ENCODE results near the gene CCDC178.
"Not testable (repeated sequence)": the region's sequence is repeated elsewhere in the genome, so short reads cannot be mapped to it uniquely, and the experiment has no call there.

CCDC178 gene

GRCh38 chr18:33010149-33010548 is 430.4 kb downstream of the CCDC178 start:
- DNase-seq (ENCODE audit: low spot score) = no peak

GRCh38 chr18:32998921-32999320 is 441.6 kb downstream of the CCDC178 start:
- DNase-seq (ENCODE audit: low spot score) = no peak

DNA sequence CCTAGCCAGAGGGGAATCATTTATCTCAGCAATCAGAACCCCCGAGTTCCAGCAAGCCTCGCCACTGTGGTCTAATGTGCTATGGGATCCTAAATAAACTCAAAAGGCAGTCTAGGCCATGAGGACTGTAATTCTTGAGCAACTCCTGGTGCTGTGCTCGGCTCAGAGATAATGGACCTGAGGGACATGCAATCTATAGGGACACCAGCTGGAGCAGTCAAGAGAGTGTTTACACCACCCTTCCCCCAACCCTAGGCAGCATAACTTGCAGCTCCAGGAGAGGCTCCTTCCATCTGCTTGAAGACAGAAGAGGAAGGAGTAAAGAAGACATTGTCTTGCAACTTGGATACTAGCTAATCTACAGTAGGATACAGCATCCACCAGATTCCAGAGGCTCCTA is 442.2 kb downstream of the CCDC178 start:
- DNase-seq (ENCODE audit: low spot score) = no peak

GRCh38 chr18:32983721-32984120 is 456.8 kb downstream of the CCDC178 start:
- DNase-seq (ENCODE audit: low spot score) = no peak

GRCh38 chr18:32980896-32981295 is 459.6 kb downstream of the CCDC178 start:
- DNase-seq (ENCODE audit: low spot score) = no peak

- no peak for DNase-seq (ENCODE audit: low spot score)
Measured at GRCh38 chr18:32975501-32975900, 465.0 kb downstream of the CCDC178 start.

- DNase-seq (ENCODE audit: low spot score) = no peak
Measured at GRCh38 chr18:32975163-32975436, 465.4 kb downstream of the CCDC178 start.

DNA sequence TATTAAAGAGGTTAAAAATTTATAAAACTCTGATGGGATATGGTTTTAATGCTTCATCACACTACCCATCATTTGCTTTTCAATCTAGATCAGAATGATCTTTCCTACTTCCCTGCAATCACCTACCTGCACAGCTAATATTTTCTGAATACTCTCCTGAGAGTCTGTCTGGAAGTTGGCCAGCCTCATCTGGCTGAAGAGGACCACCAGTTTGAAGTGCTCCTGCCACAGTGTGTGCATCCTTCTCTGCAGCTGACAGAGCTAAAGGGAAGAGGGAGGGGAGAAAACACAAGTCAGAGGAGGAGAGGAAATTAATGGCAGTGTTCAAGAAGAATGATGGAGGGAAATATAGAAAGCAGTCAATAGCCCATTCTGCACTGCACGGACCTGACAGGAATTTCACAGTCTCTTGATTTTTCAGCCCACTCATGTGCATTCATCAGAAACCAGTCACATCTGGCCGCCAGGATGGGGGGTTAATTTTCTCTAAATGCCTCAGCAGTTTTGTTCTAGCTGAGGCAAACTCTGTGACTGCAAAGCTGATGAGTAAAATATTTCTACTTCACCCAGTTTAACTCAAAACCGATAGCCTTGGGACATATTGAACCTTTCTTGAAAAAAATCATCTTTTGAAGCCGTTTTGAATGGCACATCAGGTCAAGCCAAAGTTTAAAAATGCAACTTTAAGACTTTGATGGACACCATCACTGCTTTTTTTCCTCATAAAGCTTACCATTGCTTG is 465.9 kb downstream of the CCDC178 start:
- no peak for DNase-seq (ENCODE audit: low spot score)

- no peak for DNase-seq (ENCODE audit: low spot score)
Measured at GRCh38 chr18:32968248-32968647, 472.3 kb downstream of the CCDC178 start.

GRCh38 chr18:32966141-32966540 is 474.4 kb downstream of the CCDC178 start:
- DNase-seq (ENCODE audit: low spot score) = no peak

DNA sequence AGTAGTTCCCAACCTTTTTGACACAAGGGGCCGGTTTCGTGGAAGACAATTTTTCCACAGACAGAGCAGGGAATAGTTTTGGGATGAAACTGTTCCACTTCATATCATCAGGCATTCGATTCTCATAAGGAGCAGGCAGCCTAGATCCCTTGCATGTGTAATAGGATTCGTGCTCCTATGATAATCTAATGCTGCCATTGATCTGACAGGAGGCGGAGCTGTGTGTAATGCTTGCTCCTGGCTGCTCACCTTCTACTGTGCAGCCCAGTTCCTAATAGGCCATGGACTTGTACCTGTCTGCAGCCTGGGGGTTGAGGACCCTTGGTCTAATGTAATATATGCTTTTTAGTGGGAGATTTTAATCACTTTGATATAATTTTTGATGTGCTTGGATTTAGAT is 479.0 kb downstream of the CCDC178 start:
- no peak for DNase-seq (ENCODE audit: low spot score)

DNA sequence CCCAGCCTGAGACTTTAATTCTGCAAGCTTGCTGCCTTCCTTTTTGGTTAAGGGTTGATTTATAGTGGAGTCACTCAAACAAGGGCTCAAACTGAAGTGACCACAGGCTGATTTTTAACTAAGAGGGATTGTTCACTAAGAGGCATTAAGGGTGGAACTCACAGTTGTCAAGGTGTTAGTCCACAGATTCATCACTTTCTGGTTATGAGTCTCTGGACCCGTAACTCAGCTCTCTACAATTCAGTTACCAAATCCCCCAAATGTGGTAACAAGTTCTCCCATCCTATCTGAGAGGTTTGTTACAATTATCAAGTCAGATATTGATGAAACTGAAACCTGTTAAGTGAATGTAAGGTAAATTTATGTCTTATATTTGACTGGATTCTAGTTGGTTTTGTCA is 481.8 kb downstream of the CCDC178 start:
- no peak for DNase-seq (ENCODE audit: low spot score)

DNA sequence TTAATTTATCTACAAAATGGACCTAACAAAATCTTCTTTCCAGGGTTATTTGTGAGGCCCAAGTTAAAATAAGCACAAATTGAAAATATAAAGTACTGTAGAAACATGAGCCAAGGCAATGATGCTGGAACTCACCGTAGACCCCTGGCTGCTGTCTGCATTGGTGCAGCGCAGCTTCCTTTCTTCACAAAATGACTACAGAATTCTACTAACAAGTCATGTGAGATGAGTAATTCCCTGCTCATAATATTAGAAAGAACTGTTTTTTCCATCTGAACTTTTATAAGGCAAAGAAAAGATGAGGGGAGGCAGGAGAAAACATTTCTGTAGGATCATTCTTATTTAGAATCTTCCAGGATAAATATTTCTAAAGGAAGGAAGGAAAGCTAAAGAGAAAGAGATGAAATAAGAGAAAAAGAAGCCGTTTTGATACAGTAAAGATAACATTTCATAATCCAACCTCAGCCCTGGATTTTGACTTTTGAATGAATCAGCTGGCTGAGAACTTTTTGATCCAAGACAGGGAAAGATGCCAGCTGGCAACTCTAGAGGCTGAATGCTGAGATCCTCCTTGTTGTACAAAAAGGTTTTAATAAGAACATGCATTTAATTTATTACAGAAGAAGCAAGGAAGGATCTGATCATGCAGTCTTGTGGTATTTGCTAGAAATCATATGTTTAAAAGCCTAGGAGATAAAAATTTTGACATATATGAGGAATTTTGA is 483.8 kb downstream of the CCDC178 start:
- DNase-seq (ENCODE audit: low spot score) = no peak

- DNase-seq (ENCODE audit: low spot score) = not testable (repeated sequence)
Measured at GRCh38 chr18:32952318-32952717, 488.2 kb downstream of the CCDC178 start.

- DNase-seq (ENCODE audit: low spot score) = no peak
Measured at GRCh38 chr18:32937597-32937996, 502.9 kb downstream of the CCDC178 start.

DNA sequence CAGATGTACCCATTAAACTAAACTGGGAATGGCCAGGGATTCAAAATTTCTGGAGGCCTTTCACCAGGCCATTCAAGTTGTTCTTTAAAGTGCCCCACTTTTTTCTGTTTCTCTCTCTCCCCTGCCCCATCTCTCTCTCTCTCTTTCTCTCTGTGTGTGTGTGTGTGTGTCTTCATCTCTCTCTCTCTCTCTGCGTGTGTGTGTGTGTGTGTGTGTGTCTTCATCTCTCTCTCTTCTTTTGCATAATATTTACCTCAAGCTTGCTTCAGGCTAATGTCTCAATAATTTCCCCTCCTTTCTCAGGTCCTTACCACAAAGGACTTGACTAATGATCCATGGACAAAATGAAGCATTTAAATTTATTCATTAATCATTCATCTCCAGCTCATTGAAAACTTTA is 503.5 kb downstream of the CCDC178 start:
- DNase-seq (ENCODE audit: low spot score) = no peak

DNA sequence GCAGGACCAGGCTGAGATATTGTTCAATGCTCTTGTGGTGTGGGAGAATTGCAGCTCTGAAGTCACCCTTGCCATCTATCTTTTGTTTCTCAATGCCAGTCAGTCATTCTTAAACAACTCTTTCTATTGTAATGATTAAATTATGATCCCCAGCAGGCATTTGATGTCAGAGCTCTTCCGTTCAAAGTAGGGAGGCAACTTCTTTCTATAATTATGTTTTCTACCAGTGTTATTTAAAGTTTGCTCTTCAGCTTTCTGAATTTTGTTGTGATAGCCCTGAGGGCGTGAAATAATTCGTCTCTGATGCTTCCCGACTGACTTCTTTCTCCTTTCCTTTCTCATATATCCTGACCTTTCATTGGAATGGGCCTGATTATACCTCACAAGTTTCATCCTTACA is 506.3 kb downstream of the CCDC178 start:
- no peak for DNase-seq (ENCODE audit: low spot score)

GRCh38 chr18:32930695-32931301 is 509.7 kb downstream of the CCDC178 start:
- DNase-seq (ENCODE audit: low spot score) = peak; percentile 18

DNA sequence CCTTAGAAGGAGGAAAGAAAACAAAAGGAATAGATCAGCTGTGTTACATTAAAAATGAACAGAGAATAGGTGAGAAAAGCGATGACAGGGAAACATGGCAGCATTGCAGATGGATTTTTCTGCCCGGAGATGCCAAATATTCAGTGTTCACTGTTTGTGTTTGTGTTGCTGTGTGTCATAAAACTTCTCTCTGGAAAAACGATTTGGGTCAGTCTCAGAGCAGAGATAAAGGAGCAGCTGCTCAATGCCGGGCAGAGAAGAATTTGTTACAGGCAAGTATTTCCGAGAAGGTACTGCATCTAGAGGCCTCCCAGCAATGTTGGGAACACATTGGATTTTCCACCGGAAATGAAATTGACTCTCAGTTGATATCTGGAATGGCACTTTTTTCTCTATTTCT is 511.3 kb downstream of the CCDC178 start:
- DNase-seq (ENCODE audit: low spot score) = no peak

DNA sequence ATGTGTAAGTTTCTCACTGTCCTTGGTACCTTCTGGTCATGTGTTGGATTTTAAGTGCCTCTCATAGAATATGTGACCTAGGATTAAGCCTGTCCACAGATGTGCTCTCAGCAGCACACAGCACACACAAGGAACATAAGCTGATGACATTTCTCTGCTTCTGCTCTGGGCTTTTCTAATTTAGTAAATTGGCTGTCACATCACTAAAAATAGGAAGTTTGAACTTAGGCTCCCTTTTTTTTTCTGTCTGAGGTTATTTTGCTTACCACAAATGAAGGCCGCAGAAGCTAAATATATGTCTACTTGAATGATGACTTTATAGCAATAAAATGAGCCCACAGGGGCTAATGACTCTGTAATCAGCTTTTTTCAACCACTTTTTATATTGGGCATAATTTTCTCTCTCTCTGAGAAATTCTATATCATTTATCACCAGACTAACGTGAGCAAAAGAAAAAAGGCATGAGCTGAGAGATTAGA is 517.5 kb downstream of the CCDC178 start:
- DNase-seq (ENCODE audit: low spot score) = no peak

DNA sequence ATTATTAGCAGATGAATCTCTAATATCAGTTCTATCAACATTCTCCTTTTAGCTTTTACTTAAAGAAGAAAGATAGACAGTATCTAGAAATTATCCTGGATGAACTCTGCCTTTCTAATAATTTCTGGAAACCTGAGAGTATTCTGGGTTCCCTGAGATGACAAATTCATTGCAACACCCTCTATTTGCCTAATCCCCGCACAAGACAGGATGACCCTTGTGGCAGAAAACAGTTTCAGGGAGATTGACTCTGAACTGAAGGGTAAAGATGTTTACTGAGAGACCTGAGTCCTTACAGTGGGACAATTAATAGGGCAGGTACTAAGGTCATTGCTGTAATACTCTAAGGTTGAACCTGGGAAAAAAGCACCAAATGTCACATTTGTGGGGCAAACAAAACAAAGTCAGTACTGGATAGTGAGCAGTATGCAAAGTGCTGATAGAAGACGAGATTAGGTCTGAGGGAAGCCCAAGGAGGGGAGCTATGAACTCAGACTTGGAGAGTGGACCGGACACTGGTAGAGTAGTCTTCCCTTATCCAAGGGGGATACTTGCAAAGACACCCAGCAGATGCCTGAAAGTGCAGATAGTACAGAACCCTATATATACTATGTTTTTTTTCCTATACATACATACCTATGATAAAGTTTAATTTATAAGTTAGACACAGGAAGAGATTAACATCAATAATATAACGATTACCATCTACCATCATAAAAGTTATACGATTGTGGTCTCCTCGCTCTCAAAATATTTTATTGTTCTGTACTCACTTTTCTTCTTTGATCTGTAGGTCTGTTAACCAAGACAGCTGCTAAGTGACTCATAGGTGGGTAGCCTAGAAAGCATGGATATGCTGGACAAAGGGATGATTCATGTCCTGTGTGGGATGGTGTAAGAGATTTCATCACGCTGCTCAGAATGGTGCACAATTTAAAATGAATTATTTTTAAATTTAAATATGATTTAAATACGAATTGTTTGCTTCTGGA is 519.4 kb downstream of the CCDC178 start:
- DNase-seq (ENCODE audit: low spot score) = no peak

- peak; percentile 23 for DNase-seq (ENCODE audit: low spot score)
Measured at GRCh38 chr18:32919799-32920198, 520.7 kb downstream of the CCDC178 start.

Data from HuH-7.5 (cell line).